HepG2 (cell line): Measurements from ENCODE around the gene IL1B. TPM values are rescaled to one million over a fixed set of nuclear protein-coding genes. Genes with fewer than 3 reads are reported as not detected.

ENCODE experiments used
- ATF7 ChIP-seq, 2 experiments: fragments of 450-650 bp in 1 of 2; sonication (generic) in 1 of 2; formaldehyde crosslinking in 1 of 2; IDR thresholded peaks; 2 replicates each; pipeline versions ENCODE4 v1.4.0 to v1.6.1; 2016 to 2020; ENCODE audit warnings: antibody characterized with exemption in 1 of 2, mild to moderate bottlenecking in 1 of 2, missing genetic modification reagents in 1 of 2
- CAMTA2 ChIP-seq: sonication (generic); formaldehyde crosslinking; IDR thresholded peaks from 2 replicates; pipeline ENCODE4 v1.4.0; 2020; ENCODE audit warnings: mild to moderate bottlenecking, missing genetic modification reagents, borderline replicate concordance
- CC2D1A ChIP-seq: sonication (generic); formaldehyde crosslinking; IDR thresholded peaks from 2 replicates; pipeline ENCODE4 v1.8.1; 2023; ENCODE audit warnings: mild to moderate bottlenecking, missing genetic modification reagents
- CEBPG ChIP-seq: IDR thresholded peaks from 2 replicates; pipeline ENCODE4 v1.6.1; 2016
- EP300 ChIP-seq, 3 experiments: sonication (generic) in 1 of 3; formaldehyde crosslinking in 1 of 3; IDR thresholded peaks; 2 replicates each; pipeline versions ENCODE4 v1.5.1 to v1.6.1; 2011 to 2020; ENCODE audit warnings: low read depth in 2 of 3, low read length in 2 of 3, borderline replicate concordance in 1 of 3, improper control_type of control experiment in 1 of 3, mild to moderate bottlenecking in 1 of 3, missing genetic modification reagents in 1 of 3, moderate library complexity in 1 of 3
- FUBP1 ChIP-seq: sonication (generic); formaldehyde crosslinking; IDR thresholded peaks from 2 replicates; pipeline ENCODE4 v1.5.1; 2020; ENCODE audit warnings: missing genetic modification reagents, mild to moderate bottlenecking, borderline replicate concordance
- KDM1A ChIP-seq: IDR thresholded peaks from 2 replicates; pipeline ENCODE4 v1.6.1; 2016; ENCODE audit warnings: missing compliant biosample characterization
- LBX2 ChIP-seq: sonication (generic); formaldehyde crosslinking; IDR thresholded peaks from 2 replicates; pipeline ENCODE4 v1.5.0; 2020; ENCODE audit warnings: missing genetic modification reagents, mild to moderate bottlenecking, borderline replicate concordance
- MAX ChIP-seq: IDR thresholded peaks from 2 replicates; pipeline ENCODE4 v1.6.1; 2012; ENCODE audit warnings: inconsistent platforms
- MYC ChIP-seq: sonication (generic); formaldehyde crosslinking; IDR thresholded peaks from 2 replicates; pipeline ENCODE4 v1.9.0; 2021; ENCODE audit warnings: missing genetic modification reagents, borderline replicate concordance
- NR2C2 ChIP-seq: sonication (generic); formaldehyde crosslinking; IDR thresholded peaks from 2 replicates; pipeline ENCODE4 v1.4.0; 2020; ENCODE audit warnings: missing genetic modification reagents, mild to moderate bottlenecking, moderate library complexity, borderline replicate concordance
- POGZ ChIP-seq: sonication (generic); formaldehyde crosslinking; IDR thresholded peaks from 2 replicates; pipeline ENCODE4 v1.4.0; 2020; ENCODE audit warnings: mild to moderate bottlenecking, missing genetic modification reagents
- POLR2A ChIP-seq, 2 experiments: IDR thresholded peaks; 2 replicates each; pipeline ENCODE4 v1.6.1; 2011; ENCODE audit warnings: low read depth in 2 of 2, low read length in 2 of 2, mild to moderate bottlenecking in 1 of 2, moderate library complexity in 1 of 2; ENCODE audit not compliant: insufficient read depth in 1 of 2
- POLR2AphosphoS5 ChIP-seq: IDR thresholded peaks from 2 replicates; pipeline ENCODE4 v1.6.1; 2012; ENCODE audit warnings: low read depth, low read length
- SIN3A ChIP-seq: IDR thresholded peaks from 2 replicates; pipeline ENCODE4 v1.6.1; 2011; ENCODE audit warnings: low read depth, mild to moderate bottlenecking, control low read depth, low read length, borderline replicate concordance
- SRY ChIP-seq: sonication (generic); formaldehyde crosslinking; IDR thresholded peaks from 2 replicates; pipeline ENCODE4 v1.8.0; 2022; ENCODE audit warnings: mild to moderate bottlenecking, missing genetic modification reagents
- STAG1 ChIP-seq: sonication (generic); formaldehyde crosslinking; IDR thresholded peaks from 2 replicates; pipeline ENCODE4 v1.4.0; 2020; ENCODE audit warnings: missing genetic modification reagents
- TBL1XR1 ChIP-seq: fragments of 150-350 bp; IDR thresholded peaks from 2 replicates; pipeline ENCODE4 v1.6.1; 2014; ENCODE audit warnings: borderline replicate concordance, low read length; ENCODE audit not compliant: partially characterized antibody
- TP53 ChIP-seq: sonication (generic); formaldehyde crosslinking; conservative IDR thresholded peaks from 2 replicates; pipeline ENCODE4 v1.4.0; 2020; ENCODE audit warnings: missing genetic modification reagents
- ZBTB3 ChIP-seq: sonication (generic); formaldehyde crosslinking; IDR thresholded peaks from 2 replicates; pipeline ENCODE4 v1.4.0; 2020; ENCODE audit warnings: low read depth, mild to moderate bottlenecking, moderate library complexity, missing genetic modification reagents, borderline replicate concordance
- ZBTB7B ChIP-seq: sonication (generic); formaldehyde crosslinking; IDR thresholded peaks from 2 replicates; pipeline ENCODE4 v1.4.0; 2020; ENCODE audit warnings: missing genetic modification reagents
- ZHX1 ChIP-seq: sonication (generic); formaldehyde crosslinking; IDR thresholded peaks from 2 replicates; pipeline ENCODE4 v1.8.1; 2022; ENCODE audit warnings: low read depth, mild to moderate bottlenecking, missing genetic modification reagents
- ZNF136 ChIP-seq: sonication (generic); formaldehyde crosslinking; IDR thresholded peaks from 2 replicates; pipeline ENCODE4 v1.8.1; 2022; ENCODE audit warnings: low read depth, mild to moderate bottlenecking, moderate library complexity, missing genetic modification reagents
- ZNF143 ChIP-seq: sonication (generic); formaldehyde crosslinking; IDR thresholded peaks from 2 replicates; pipeline ENCODE4 v1.4.0; 2020; ENCODE audit warnings: missing genetic modification reagents
- ZNF17 ChIP-seq: sonication (generic); formaldehyde crosslinking; IDR thresholded peaks from 2 replicates; pipeline ENCODE4 v1.5.0; 2020; ENCODE audit warnings: mild to moderate bottlenecking, missing genetic modification reagents
- ZNF225 ChIP-seq: sonication (generic); formaldehyde crosslinking; IDR thresholded peaks from 2 replicates; pipeline ENCODE4 v1.4.0; 2020; ENCODE audit warnings: mild to moderate bottlenecking, missing genetic modification reagents
- polyA plus RNA-seq, 8 experiments: library from polyadenylated mRNA; depleted of rRNA in 3 of 8; stranded (reverse) in 7 of 8; unstranded in 1 of 8; fragments of >200 nt; fragmentation: Illumina TruSeq in 4 of 8; extraction: Trizol in 4 of 8; gene quantifications; 2 replicates each; pipeline versions ENCODE4 v1.2.1 to v1.2.3, GENCODE V29; 2011 to 2016; ENCODE audit warnings: low read depth in 4 of 8, missing spikeins in 1 of 8, mixed read lengths in 1 of 8; ENCODE audit not compliant: insufficient read depth in 1 of 8
- total RNA-seq, 5 experiments: library from RNA; depleted of rRNA; stranded (reverse); fragments of >200 nt; fragmentation: Illumina TruSeq; extraction: Trizol; gene quantifications; 2 replicates each; pipeline ENCODE4 v1.2.3, GENCODE V29; 2016; ENCODE audit warnings: low read depth in 1 of 5

Gene IL1B
- total and polyA plus RNA-seq, 2 of the 13 experiments (the other 11 are each of a cell fraction or from before 2014, with no cell fraction given): 0.18 TPM; not detected in 1

- no peak for TF ChIP-seq MAX
- no peak for TF ChIP-seq CAMTA2 (CRISPR knock-in tag)
- no peak for TF ChIP-seq POLR2A (IDR thresholded peaks at IDR 0.05; ENCODE audit: insufficient read depth in 1 of 2, low read depth in 2 of 2, low read length in 2 of 2)
- TF ChIP-seq FUBP1 (CRISPR knock-in tag): no peak
- no peak for TF ChIP-seq SIN3A
- TF ChIP-seq EP300 (IDR thresholded peaks at IDR 0.05; ENCODE audit: low read depth in 2 of 2, low read length in 2 of 2): no peak
- TF ChIP-seq EP300 (CRISPR knock-in tag; IDR thresholded peaks at IDR 0.05; ENCODE audit: borderline replicate concordance): 0 out of 2 replicates have a peak, but pooled peaks have one; percentile 32
- no peak for TF ChIP-seq LBX2 (CRISPR knock-in tag)
- no peak for TF ChIP-seq CC2D1A
- no peak for TF ChIP-seq ZNF136 (CRISPR knock-in tag)
- TF ChIP-seq ZBTB3 (CRISPR knock-in tag): no peak
- TF ChIP-seq ZBTB7B (CRISPR knock-in tag): no peak
- no peak for TF ChIP-seq ZNF17 (CRISPR knock-in tag)
- no peak for TF ChIP-seq SRY (CRISPR knock-in tag)
- TF ChIP-seq MYC: no peak
- TF ChIP-seq ZNF143 (CRISPR knock-in tag): no peak
- TF ChIP-seq NR2C2: no peak
- TF ChIP-seq POLR2AphosphoS5: no peak
- no peak for TF ChIP-seq POGZ (CRISPR knock-in tag)
- no peak for TF ChIP-seq ATF7 (IDR thresholded peaks at IDR 0.05)
- no peak for TF ChIP-seq ATF7 (CRISPR knock-in tag; IDR thresholded peaks at IDR 0.05)
- TF ChIP-seq ZNF225 (CRISPR knock-in tag): no peak
- TF ChIP-seq CEBPG (CRISPR knock-in tag): no peak
- no peak for TF ChIP-seq STAG1 (CRISPR knock-in tag)
- TF ChIP-seq TP53 (CRISPR knock-in tag): no peak
- TF ChIP-seq TBL1XR1: no peak
- no peak for TF ChIP-seq ZHX1
- TF ChIP-seq KDM1A: no peak
These were observed 44.8 kb upstream of the IL1B start (continued) for GRCh38 chr2:112881217-112881985.
